GM15510 (cell line): Measurements from ENCODE around the gene PTPRK.

Experiments used
- POLR2A ChIP-seq: IDR thresholded peaks from 3 replicates; pipeline ENCODE4 v1.6.1; 2011; ENCODE audit warnings: borderline replicate concordance; ENCODE audit not compliant: insufficient read length; ENCODE audit errors: extremely low read depth

PTPRK gene

DNA sequence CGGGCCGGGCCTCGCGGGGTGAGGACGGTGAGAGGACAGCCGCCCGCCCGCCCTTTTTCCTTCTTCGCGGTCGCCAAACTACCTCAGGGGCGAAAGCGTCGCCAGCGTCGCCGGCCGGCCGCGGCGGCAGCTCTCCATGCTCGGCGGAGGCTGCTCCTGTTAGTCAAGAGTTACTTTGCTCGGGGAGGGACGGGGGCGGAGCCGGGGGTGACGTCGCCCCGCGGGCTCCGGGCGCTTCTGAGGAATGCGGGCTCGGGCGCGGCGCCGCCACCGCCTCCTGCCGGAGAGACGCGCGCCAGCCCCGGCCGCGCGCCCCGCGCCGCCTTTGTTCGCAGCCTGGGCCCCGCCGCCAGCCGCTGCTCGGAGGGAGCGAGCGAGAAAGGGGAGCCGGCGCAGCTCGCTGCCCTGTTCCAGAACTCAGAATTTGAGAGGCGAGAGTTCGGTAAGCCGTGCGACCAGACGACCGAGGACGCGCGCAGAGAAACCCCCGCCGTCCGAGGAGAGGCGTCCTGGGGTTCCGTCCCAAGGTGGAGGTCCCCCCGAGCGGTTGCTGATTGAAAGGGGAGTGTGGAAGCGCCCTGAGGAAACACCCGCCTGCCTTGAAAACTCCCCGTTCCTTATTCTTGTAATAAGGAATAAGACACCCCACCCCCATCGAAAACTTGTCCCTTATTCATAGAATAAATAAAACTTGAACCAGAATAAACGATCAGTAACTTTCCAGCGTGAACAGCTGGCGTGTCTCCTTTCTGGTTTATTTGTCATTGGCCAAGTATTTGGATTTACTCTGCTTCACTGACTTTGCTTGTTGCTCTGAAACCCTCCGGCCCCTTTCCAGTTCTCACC lies at the start of gene PTPRK:
PTPRK (minus strand) TSS at position 164 of the 846 bp plus-strand sequence. CDS start 241 bp downstream, outside the sequence.
- TF ChIP-seq POLR2A: peak; percentile 21

DNA sequence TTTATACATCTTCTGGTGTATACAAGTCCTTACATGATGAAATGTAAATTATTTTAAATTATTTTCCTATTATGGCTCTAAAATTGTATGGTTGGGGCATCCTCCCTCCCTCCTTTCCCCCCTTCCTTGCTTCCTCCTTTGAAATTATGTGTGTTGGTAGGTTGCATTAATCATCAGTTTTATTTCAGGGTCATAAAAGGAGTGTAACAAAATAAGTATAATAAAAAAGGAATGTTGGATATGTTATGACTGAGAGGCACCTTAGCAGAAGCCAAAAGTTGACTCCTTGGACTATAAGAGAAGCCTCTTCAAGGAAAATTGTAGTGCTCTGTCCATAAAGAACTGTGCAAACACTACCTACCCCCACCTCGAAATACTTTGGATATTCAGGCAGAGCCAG lies 46.6 kb upstream of the PTPRK start:
- no peak for TF ChIP-seq POLR2A

DNA sequence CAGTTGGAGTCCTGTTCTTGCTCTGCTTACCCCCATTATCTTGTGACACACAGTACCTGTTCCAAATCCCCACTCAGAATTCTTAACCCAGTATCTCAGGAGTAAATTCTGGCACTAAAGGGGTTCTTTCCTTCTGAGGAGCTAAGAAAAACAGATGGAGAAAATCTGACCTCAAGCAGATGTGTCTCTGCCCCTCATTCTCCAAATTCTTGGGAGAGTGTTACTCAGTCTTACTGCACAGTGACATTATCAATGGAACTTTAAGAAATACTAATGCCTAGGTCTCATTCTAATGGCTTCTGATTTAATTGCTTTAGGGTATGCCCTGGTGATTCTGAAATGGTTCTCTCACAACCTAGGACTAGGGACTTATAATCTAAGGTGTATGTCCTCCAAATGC lies 40.6 kb upstream of the PTPRK start:
- TF ChIP-seq POLR2A: no peak

DNA sequence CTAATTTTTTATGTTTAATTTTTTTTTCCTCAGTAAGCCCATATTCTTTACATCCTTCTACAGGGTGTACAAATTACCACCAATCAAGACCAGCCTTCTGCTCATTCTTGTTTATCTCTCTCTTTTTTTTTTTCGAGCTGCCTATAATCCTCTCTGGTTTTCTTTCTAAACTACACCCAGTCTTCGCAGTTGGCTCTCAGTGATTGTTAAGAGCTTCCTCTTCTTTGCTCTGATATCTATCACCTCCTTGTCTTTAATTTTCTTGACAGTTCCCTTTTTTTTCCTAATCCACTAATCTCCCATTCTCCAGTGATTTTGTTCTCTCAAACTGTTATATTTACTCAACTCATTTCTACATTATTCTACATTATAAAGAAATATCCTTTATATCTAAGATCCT lies 38.5 kb upstream of the PTPRK start:
- no peak for TF ChIP-seq POLR2A

DNA sequence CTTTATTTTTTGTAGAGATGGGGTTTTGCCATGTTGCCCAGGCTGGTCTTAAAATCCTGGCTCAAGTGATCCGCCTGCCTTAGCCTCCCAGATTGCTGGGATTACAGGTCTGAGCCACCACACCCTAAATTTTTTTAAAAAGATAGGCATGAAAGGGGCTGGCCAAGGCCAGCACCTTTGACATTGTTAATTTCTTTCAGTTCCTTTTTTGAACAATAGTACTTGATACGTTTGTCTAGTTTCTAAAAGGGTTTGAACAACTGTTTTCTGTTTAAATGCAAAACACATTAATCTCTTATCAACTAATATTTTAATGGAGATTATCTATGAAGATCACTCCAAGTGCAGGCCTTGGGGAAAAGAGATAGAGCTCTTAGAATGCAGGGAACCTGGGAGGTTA lies 37.6 kb upstream of the PTPRK start:
- TF ChIP-seq POLR2A: no peak

DNA sequence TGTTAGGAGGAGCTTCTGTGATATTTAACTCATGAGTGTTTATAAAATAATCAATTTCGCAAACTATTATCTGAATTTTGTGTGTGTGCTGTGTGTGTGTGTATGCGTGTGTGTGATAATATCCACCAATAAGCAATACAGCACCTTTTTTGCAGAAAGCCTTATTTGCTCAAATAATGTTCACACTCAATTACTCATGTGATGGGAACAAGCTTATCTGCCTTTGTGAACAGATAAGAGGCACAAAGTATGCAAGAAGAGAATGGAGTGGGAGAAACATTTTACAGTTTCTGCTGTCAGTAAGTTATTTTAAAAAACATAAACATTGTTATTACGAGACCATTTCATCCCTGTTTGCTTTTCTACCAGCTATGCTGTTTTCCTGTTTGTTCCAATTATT lies 36.7 kb upstream of the PTPRK start:
- TF ChIP-seq POLR2A: no peak

DNA sequence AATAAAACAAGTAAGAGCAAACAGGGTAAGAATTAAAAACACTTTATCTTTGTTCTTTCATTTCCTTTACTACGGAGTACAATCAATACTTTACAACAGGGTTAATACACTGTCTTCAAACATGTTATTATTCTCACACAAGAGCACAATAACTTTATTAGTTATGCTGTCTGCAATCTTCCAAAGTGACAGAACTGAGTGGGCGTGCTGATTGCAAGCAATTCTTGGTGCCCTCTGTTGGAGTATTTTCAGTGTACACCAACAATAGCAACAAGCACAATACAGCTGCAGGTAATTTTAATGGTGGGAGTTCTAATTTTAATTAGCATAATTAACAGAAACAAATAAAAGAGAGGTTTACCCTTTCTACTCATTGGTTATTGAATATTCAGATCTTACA lies 33.9 kb upstream of the PTPRK start:
- TF ChIP-seq POLR2A: no peak

DNA sequence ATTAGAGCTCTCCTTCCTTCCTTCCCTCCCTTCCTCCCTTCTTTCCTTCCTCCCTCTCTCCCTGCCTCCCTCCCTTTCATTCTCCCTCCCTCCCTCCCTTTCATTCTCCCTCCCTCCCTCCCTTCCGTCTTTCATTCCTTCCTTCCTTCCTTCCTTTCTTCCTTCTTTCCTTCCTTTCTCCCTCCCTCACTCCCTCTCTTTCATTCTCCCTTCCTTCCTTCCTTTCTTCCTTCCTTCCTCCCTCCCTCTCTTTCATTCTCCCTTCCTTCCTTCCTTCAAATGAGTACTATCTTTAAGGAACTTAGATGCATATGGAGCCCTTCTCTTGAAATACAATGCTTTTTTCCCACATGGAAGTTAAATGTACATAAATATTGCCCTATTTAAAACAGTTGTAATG lies 20.9 kb upstream of the PTPRK start:
- no peak for TF ChIP-seq POLR2A

DNA sequence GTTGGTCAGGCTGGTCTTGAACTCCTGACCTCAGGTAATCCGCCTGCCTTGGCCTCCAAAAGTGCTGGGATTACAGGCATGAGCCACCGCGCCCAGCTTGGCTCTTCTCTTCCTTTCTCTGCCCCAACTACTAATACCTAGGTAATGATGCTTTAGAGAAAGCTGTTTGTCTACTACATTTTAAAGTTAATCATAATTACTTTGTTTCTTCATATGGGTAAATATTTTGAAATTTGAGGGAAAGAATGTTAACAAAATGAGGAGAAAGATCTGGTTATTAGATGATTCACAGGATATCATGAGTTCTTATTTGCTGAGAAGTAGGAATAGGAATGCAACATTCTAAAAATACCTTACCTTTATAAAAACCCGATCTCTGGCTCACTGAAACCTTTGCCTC lies 18.4 kb upstream of the PTPRK start:
- TF ChIP-seq POLR2A: no peak

DNA sequence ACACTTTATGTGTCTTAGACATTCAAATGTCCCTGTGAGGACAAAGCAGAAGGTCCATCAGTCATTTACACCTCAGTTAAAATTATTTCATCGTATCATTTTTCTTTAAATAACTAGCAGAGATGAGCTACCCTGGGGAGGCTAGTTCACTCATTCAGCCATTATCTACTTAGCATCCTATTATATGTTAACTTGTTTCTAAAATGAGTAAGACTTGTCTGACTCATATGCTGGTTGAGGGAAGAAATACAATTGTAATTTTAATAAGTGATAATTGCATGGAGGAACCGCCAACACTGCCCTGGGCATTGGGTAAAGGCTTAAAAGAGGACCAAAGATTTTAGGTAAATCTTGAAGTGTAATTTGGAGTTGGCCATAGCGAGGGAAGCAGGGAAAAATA lies 12.4 kb upstream of the PTPRK start:
- TF ChIP-seq POLR2A: no peak

DNA sequence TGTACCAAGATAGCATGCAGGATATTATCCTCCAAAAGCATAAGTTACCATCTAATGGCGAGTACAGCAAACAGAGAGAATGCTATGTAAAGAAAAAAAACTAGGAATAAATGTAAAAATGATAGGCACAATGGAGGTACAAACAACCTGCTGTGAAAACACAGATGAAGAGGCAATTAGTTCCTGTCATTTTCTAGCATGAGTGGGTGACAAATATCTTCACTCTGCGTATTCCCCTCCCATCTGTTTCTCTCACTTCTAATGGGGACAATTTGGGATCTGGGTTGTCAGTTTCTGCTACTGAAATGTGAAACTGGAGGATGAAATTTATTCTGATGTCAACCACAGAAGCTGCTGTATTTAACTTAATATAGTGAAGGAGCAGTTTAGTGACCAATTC lies 11.7 kb upstream of the PTPRK start:
- no peak for TF ChIP-seq POLR2A

DNA sequence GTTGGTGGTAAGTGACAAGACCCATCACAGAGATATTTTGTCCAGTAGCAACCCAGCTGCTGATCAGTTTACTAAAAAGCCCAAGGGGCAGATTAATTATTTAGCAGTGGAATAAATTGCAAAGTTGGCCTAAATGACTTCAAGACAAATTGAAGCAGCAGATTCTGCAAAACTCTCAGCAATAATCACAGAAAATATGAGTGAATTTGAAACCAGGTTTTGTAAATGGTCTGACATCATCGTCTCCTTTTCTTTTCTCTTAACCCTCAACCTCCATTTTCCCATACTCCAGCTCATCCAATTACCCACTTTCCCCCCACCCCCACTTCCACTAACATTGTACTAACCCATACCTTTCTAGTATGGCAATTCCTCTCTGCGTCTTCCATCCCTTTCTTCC lies 11.3 kb upstream of the PTPRK start:
- no peak for TF ChIP-seq POLR2A

DNA sequence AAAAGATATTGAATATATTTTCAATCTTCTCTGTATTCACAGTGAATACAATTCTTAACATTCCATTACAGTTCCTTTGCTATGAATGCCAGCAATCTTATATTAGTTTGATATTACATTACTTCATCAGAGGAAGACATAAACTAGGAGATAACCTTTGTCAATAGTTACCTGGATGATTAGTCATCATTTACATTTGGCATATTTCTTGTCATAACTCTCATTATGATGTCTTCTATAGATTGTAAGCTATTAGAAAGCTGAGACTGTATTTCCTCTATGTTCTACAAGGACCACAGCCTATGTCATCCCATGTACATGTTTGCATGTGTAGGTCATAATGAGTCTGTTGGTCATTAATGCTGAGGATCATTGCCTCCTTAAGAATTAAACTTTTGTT lies 7.8 kb upstream of the PTPRK start:
- TF ChIP-seq POLR2A: no peak

DNA sequence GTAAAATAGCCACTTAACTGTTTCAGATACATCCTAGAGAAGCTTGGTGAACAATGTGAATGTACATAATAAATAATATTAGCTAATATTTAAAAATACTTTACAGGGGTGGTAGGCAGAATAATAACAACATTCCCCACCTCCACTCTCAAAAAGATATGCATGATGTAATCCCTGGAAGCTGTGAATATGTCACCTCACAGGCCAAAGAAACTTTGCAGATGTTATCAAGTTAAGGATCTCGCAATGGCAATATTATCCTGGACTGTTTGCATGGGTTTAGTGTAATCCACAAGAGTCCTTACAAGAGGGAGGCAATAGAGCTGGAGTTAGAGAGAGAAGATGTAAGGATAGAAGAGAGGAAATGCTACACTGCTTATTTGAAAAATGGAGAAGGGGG lies 7.0 kb upstream of the PTPRK start:
- no peak for TF ChIP-seq POLR2A

DNA sequence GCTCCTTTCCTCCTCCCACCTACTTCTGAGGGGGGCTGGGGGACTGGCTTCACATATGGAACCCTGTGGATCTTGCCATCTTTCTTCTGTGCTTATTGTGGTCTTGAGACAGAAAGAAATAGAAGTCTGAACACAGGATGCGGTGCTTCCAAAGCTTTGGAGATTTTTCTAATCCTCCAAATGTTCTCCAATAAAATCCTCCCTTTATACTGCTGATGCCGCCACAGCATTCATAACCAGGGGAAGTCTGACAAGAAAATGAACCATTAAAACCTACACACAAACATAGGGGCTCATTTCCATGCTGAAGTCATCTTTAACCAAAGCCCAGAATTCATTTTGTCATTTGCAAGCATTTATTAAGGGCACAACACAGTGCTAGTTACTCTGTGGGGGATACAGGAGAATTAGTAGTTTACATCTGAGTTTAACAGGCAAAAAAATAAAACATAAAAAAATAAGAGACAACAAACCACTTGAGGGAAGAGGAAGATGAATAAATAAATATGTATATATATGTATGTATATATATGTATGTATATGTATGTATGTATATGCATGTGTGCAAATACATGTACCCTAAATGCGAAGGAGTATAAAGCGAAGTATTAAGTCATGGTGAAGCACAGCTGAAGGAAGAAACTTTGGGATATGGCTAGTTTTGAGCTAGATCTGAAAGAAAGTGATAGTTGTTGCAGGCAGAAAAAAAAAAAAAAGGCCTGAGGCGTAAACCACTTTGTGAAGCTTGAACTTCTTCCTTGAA lies 5.9 kb upstream of the PTPRK start:
- TF ChIP-seq POLR2A: no peak

DNA sequence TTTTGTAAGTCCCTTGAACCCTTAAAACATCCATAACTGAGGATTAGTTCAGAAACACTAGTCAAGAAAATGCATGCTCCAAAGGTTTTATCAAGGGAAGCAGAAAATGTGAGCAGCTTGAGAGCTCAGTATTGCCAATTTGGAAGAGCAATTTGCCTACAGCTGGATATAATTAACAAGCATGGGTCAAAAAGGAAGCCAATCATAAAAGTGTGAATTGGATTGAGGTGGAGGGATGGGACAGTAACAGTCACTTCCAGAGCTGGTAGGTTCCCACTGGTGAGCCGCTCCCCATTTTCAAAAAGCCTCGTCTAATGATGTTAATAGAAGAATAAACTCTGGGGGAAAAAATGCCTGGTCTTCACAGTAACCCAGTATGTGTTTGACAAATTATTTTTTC lies 5.0 kb upstream of the PTPRK start:
- no peak for TF ChIP-seq POLR2A
